H1 (cell line): ENCODE results near the gene USP8. TPM values are rescaled to one million over a fixed set of nuclear protein-coding genes. Genes with fewer than 3 reads are reported as not detected.

ENCODE experiments used
- CTCF ChIA-PET: fragments of 300-600 bp; sonication (Branson Sonifier 250); formaldehyde crosslinking; loops from one replicate; lab custom pipeline; 2021; ENCODE audit not compliant: partially characterized antibody; lab: Charles Lee
- POLR2A ChIA-PET: fragments of 300-600 bp; sonication (Branson Sonifier 250); formaldehyde crosslinking; loops from one replicate; lab custom pipeline; 2021; ENCODE audit warnings: inconsistent platforms; ENCODE audit not compliant: partially characterized antibody; lab: Charles Lee
- DNase-seq, 2 experiments: peaks; one replicate each; pipeline versions ENCODE4 v3.0.0 to v3.0.0-alpha.2; 2010 to 2022; ENCODE audit warnings: low spot score in 2 of 2, low read depth in 1 of 2, mixed read lengths in 1 of 2
- FAIRE-seq: peaks from 2 replicates; lab custom pipeline; 2011; peaks lifted over from hg19 to GRCh38; lab: Jason Lieb, UNC
- H2AFZ ChIP-seq: 2 replicates; pipeline ENCODE4 v1.8.1; 2012; ENCODE audit warnings: low read length, inconsistent platforms
- H2AK5ac ChIP-seq: 2 replicates; pipeline ENCODE4 v1.6.1; 2013; ENCODE audit warnings: low read depth, low read length
- H2BK120ac ChIP-seq: replicated peaks from 2 replicates; pipeline ENCODE3; 2013; ENCODE audit warnings: low read depth, low read length, inconsistent platforms
- H2BK12ac ChIP-seq: 2 replicates; pipeline ENCODE4 v1.6.1; 2013; ENCODE audit warnings: low read depth, low read length
- H2BK15ac ChIP-seq: 2 replicates; pipeline ENCODE4 v1.6.1; 2013; ENCODE audit warnings: low read length
- H2BK20ac ChIP-seq: 2 replicates; pipeline ENCODE4 v1.6.1; 2013; ENCODE audit warnings: low read length
- H2BK5ac ChIP-seq: 2 replicates; pipeline ENCODE4 v1.6.1; 2013; ENCODE audit warnings: low read depth, low read length
- H3K14ac ChIP-seq: 2 replicates; pipeline ENCODE4 v1.6.1; 2013; ENCODE audit warnings: inconsistent platforms; ENCODE audit not compliant: insufficient read length
- H3K18ac ChIP-seq: 2 replicates; pipeline ENCODE4 v1.6.1; 2013; ENCODE audit warnings: low read length; ENCODE audit errors: extremely low read depth
- H3K23ac ChIP-seq: 2 replicates; pipeline ENCODE4 v1.6.1; 2013; ENCODE audit warnings: inconsistent platforms; ENCODE audit not compliant: insufficient read length
- H3K23me2 ChIP-seq: 2 replicates; pipeline ENCODE4 v1.6.1; 2013; ENCODE audit warnings: low read depth, low read length
- H3K27ac ChIP-seq: 2 replicates; pipeline ENCODE4 v1.6.1; 2011; ENCODE audit warnings: low read depth, low read length, inconsistent platforms
- H3K27me3 ChIP-seq, 4 experiments: replicated peaks in 1 of 4; 1 replicate in 1 of 4; 2 replicates in 3 of 4; pipeline versions ENCODE4 v1.6.1 to v1.8.1; 2011 to 2013; ENCODE audit warnings: low read length in 3 of 4, mild to moderate bottlenecking in 3 of 4, inconsistent platforms in 2 of 4, mixed read lengths in 2 of 4, moderate library complexity in 1 of 4; ENCODE audit not compliant: control insufficient read depth in 3 of 4, insufficient read depth in 3 of 4; ENCODE audit errors: extremely low read depth in 1 of 4
- H3K36me3 ChIP-seq, 4 experiments: 2 replicates each; pipeline versions ENCODE4 v1.6.1 to v1.8.1; 2011 to 2013; ENCODE audit warnings: mild to moderate bottlenecking in 4 of 4, low read length in 3 of 4, moderate library complexity in 2 of 4, control low read depth in 1 of 4, inconsistent platforms in 1 of 4; ENCODE audit not compliant: insufficient read depth in 4 of 4, control insufficient read depth in 2 of 4
- H3K4ac ChIP-seq: replicated peaks from 2 replicates; pipeline ENCODE3; 2013; ENCODE audit warnings: low read length, low read depth, mixed read lengths, inconsistent platforms; ENCODE audit not compliant: insufficient read length
- H3K4me1 ChIP-seq, 4 experiments: replicated peaks in 1 of 4; 1 replicate in 1 of 4; 2 replicates in 3 of 4; pipeline versions ENCODE4 v1.6.1 to v1.8.1; 2011 to 2013; ENCODE audit warnings: low read length in 3 of 4, inconsistent platforms in 2 of 4, mixed read lengths in 1 of 4; ENCODE audit not compliant: insufficient read depth in 4 of 4, control insufficient read depth in 3 of 4
- H3K4me2 ChIP-seq, 2 experiments: 2 replicates each; pipeline versions ENCODE4 v1.6.1 to v1.8.1; 2011 to 2013; ENCODE audit warnings: low read depth in 2 of 2, low read length in 2 of 2, control low read depth in 1 of 2, inconsistent platforms in 1 of 2, mild to moderate bottlenecking in 1 of 2; ENCODE audit not compliant: insufficient read depth in 1 of 2
- H3K4me3 ChIP-seq, 4 experiments: fragments of 200-600, 300-600 bp in 1 of 4; sonication (generic), shearing (Covaris generic), sonication (Bioruptor Twin) in 1 of 4; 2 replicates each; pipeline versions ENCODE4 v1.5.1 to v1.8.1; 2011 to 2016; ENCODE audit warnings: low read length in 4 of 4, low read depth in 3 of 4, control low read depth in 2 of 4, inconsistent platforms in 2 of 4, mild to moderate bottlenecking in 2 of 4, mixed read lengths in 1 of 4, moderate library complexity in 1 of 4; ENCODE audit not compliant: insufficient read depth in 2 of 4; ENCODE audit errors: extremely low read depth in 1 of 4
- H3K56ac ChIP-seq: replicated peaks from 2 replicates; pipeline ENCODE3; 2013; ENCODE audit warnings: low read depth, mild to moderate bottlenecking, mixed read lengths, low read length, inconsistent platforms; ENCODE audit not compliant: insufficient read length
- H3K79me1 ChIP-seq: 2 replicates; pipeline ENCODE4 v1.6.1; 2013; ENCODE audit warnings: low read depth, low read length, control low read depth
- H3K79me2 ChIP-seq, 2 experiments: 2 replicates each; pipeline versions ENCODE4 v1.6.1 to v1.8.1; 2012 to 2013; ENCODE audit warnings: low read length in 2 of 2, mild to moderate bottlenecking in 2 of 2, inconsistent platforms in 1 of 2; ENCODE audit not compliant: insufficient read depth in 2 of 2, control insufficient read depth in 1 of 2
- H3K9ac ChIP-seq, 4 experiments: replicated peaks in 1 of 4; 1 replicate in 1 of 4; 2 replicates in 3 of 4; pipeline versions ENCODE4 v1.6.1 to v1.8.1; 2011 to 2013; ENCODE audit warnings: low read depth in 3 of 4, low read length in 3 of 4, control low read depth in 2 of 4, mild to moderate bottlenecking in 2 of 4, moderate library complexity in 2 of 4, inconsistent platforms in 1 of 4; ENCODE audit errors: extremely low read depth in 1 of 4
- H3K9me3 ChIP-seq, 2 experiments: 2 replicates each; pipeline versions ENCODE4 v1.6.1 to v1.8.1; 2012 to 2013; ENCODE audit warnings: mild to moderate bottlenecking in 2 of 2, moderate library complexity in 2 of 2, control low read depth in 1 of 2, inconsistent platforms in 1 of 2, low read depth in 1 of 2, low read length in 1 of 2, mixed read lengths in 1 of 2; ENCODE audit not compliant: insufficient read depth in 2 of 2
- H4K20me1 ChIP-seq, 2 experiments: replicated peaks in 1 of 2; 2 replicates each; pipeline versions ENCODE3 to v1.8.1; 2011 to 2013; ENCODE audit warnings: inconsistent platforms in 2 of 2, low read length in 2 of 2, mild to moderate bottlenecking in 1 of 2; ENCODE audit not compliant: insufficient read depth in 2 of 2, control insufficient read depth in 1 of 2
- H4K5ac ChIP-seq: 2 replicates; pipeline ENCODE4 v1.6.1; 2013; ENCODE audit warnings: low read length, low read depth, mixed read lengths, inconsistent platforms; ENCODE audit not compliant: insufficient read length
- H4K8ac ChIP-seq: 2 replicates; pipeline ENCODE4 v1.8.0; 2013; ENCODE audit warnings: mild to moderate bottlenecking, moderate library complexity, low read length, inconsistent platforms; ENCODE audit not compliant: insufficient read depth; ENCODE audit errors: extremely low read depth
- H4K91ac ChIP-seq: replicated peaks from 2 replicates; pipeline ENCODE3; 2013; ENCODE audit warnings: low read length, mixed read lengths, inconsistent platforms; ENCODE audit not compliant: insufficient read length
- CHD1 ChIP-seq: IDR thresholded peaks from 2 replicates; pipeline ENCODE4 v1.6.1; 2012; ENCODE audit warnings: low read depth, low read length, improper control_type of control experiment
- CREB1 ChIP-seq: IDR thresholded peaks from 2 replicates; pipeline ENCODE4 v1.6.1; 2012; ENCODE audit warnings: inconsistent platforms
- E2F6 ChIP-seq: IDR thresholded peaks from 2 replicates; pipeline ENCODE4 v1.6.1; 2012; ENCODE audit warnings: inconsistent platforms
- MAFK ChIP-seq: IDR thresholded peaks from 2 replicates; pipeline ENCODE4 v1.6.1; 2012; ENCODE audit warnings: low read depth, mild to moderate bottlenecking, improper control_type of control experiment, low read length
- POU5F1 ChIP-seq: IDR thresholded peaks from 2 replicates; pipeline ENCODE4 v1.6.1; 2011; ENCODE audit warnings: low read depth, mild to moderate bottlenecking, low read length, moderate library complexity
- RAD21 ChIP-seq, 2 experiments: IDR thresholded peaks in 1 of 2; conservative IDR thresholded peaks in 1 of 2; 2 replicates each; pipeline ENCODE4 v1.6.1; 2011; ENCODE audit warnings: low read depth in 2 of 2, low read length in 2 of 2, improper control_type of control experiment in 1 of 2, inconsistent platforms in 1 of 2, mild to moderate bottlenecking in 1 of 2, moderate library complexity in 1 of 2
- RNF2 ChIP-seq: fragments of 200-900, 300-1000 bp; sonication (generic); IDR thresholded peaks from 2 replicates; pipeline ENCODE4 v1.7.1; 2016; ENCODE audit warnings: borderline replicate concordance, low read depth, mild to moderate bottlenecking, antibody characterized with exemption, low read length; ENCODE audit not compliant: poor library complexity, severe bottlenecking; ENCODE audit errors: missing control alignments
- SRF ChIP-seq: IDR thresholded peaks from 2 replicates; pipeline ENCODE4 v1.6.1; 2011; ENCODE audit warnings: mild to moderate bottlenecking, low read depth, low read length, moderate library complexity
- TAF1 ChIP-seq: IDR thresholded peaks from 2 replicates; pipeline ENCODE4 v1.6.1; 2011; ENCODE audit warnings: mild to moderate bottlenecking, low read depth, low read length
- WGBS, 2 experiments: shearing (Covaris generic) in 1 of 2; methylation state at CpG; one replicate each; pipeline versions ENCODE4 v1.1.6 to v1.1.7; 2013 to 2015; ENCODE audit warnings: low lambda C conversion rate in 2 of 2, mixed read lengths in 2 of 2, inconsistent platforms in 1 of 2, low coverage in 1 of 2, missing lambda C conversion rate in 1 of 2; ENCODE audit not compliant: insufficient replicate concordance in 2 of 2, insufficient coverage in 1 of 2, insufficient read length in 1 of 2; ENCODE audit errors: extremely low coverage in 1 of 2, missing lambda C conversion rate in 1 of 2; 5-methylcytosine and 5-hydroxymethylcytosine counted together
- polyA plus RNA-seq, 7 experiments: library from polyadenylated mRNA; depleted of rRNA in 3 of 7; stranded (reverse) in 5 of 7; unstranded in 2 of 7; fragments of >200 nt in 5 of 7; fragments of 200-250 nt in 2 of 7; gene quantifications; 1 replicate in 5 of 7; 2 replicates in 1 of 7; 4 replicates in 1 of 7; pipeline versions ENCODE4 v1.2.1 to v1.2.3, GENCODE V29; 2011 to 2013; ENCODE audit warnings: missing spikeins in 2 of 7, mixed read lengths in 2 of 7
- total RNA-seq: library from RNA; stranded (reverse); fragmentation: NEBNext Ultra II Directional; extraction: Animal tissue kit (Norgen Biotek cat#: 25700); gene quantifications from 2 replicates; pipeline ENCODE4 v1.2.1, GENCODE V29; 2021
- TF ChIP-seq, protein P1 (sequence below): IDR thresholded peaks from 2 replicates; pipeline ENCODE4 v1.6.1; 2011; ENCODE audit warnings: low read length, improper control_type of control experiment

USP8 gene
- total and polyA plus RNA-seq, 2 of the 8 experiments (the other 6 are each of a cell fraction or from before 2014, with no cell fraction given), result 19.9 to 66.2 TPM

GRCh38 chr15:50471072-50471471, 46.9 kb downstream of the USP8 start:
- H3K79me1 ChIP-seq, result no peaks in the 10 kb centered on the region
- no peaks in the 10 kb centered on the region for H3K79me2 ChIP-seq
- no peak overlapping the region for H3K14ac ChIP-seq
- H2AFZ ChIP-seq, result no peak overlapping the region
- no peaks in the 10 kb centered on the region for H3K27me3 ChIP-seq
- no peak overlapping the region for H2BK15ac ChIP-seq
- no peak overlapping the region for H2BK12ac ChIP-seq
- H3K4me2 ChIP-seq, result no peak overlapping the region
- no peak overlapping the region for H3K4ac ChIP-seq
- H2BK5ac ChIP-seq, result no peak overlapping the region
- H2BK20ac ChIP-seq, result no peak overlapping the region
- no peak overlapping the region for H4K8ac ChIP-seq
- no peak overlapping the region for H2BK120ac ChIP-seq
- H4K20me1 ChIP-seq, result peaks cover 0 to 3% of the 10 kb centered on the region in 2 experiments
- H3K18ac ChIP-seq, result no peak overlapping the region
- H3K4me1 ChIP-seq, result no peaks in the 10 kb centered on the region; a peak in 1 of 7 replicates
- peaks cover 0 to 10% (median 0%) of the 10 kb centered on the region in 4 experiments; a peak in 5 of 8 replicates for H3K36me3 ChIP-seq
- no peak overlapping the region for H4K91ac ChIP-seq
- no peak overlapping the region for H3K9ac ChIP-seq
- no peak for DNase-seq
- no peaks in the 10 kb centered on the region for H3K9me3 ChIP-seq
- ChIA-PET CTCF (no interaction called here), POLR2A (no interaction called here)
- FAIRE-seq, result no peak
- WGBS, 2 experiments, result 86% methylated on average over 2 of the region's 2 CpGs; no CpG with 5 or more reads in 1 of the 2 experiments
- H2AK5ac ChIP-seq, result no peak overlapping the region
- H3K56ac ChIP-seq, result no peak overlapping the region
- no peak overlapping the region for H3K27ac ChIP-seq
- H3K4me3 ChIP-seq, result no peak overlapping the region
- H4K5ac ChIP-seq, result no peak overlapping the region
- H3K23ac ChIP-seq, result no peak overlapping the region
- H3K23me2 ChIP-seq, result no peaks in the 10 kb centered on the region
- TF ChIP-seq E2F6 (no peak), RAD21 (IDR thresholded peaks at IDR 0.05 in 1 of 2, conservative IDR thresholded peaks at IDR 0.05 in 1 of 2; ENCODE audit: low read depth in 2 of 2, low read length in 2 of 2) (no peak), RNF2 (no peak), MAFK (no peak), POU5F1 (no peak), CHD1 (no peak), TAF1 (no peak), CREB1 (no peak), SRF (no peak)
- TF ChIP-seq, protein P1, sequence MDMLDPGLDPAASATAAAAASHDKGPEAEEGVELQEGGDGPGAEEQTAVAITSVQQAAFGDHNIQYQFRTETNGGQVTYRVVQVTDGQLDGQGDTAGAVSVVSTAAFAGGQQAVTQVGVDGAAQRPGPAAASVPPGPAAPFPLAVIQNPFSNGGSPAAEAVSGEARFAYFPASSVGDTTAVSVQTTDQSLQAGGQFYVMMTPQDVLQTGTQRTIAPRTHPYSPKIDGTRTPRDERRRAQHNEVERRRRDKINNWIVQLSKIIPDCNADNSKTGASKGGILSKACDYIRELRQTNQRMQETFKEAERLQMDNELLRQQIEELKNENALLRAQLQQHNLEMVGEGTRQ, result no peak
